GM23338 (cell line): ENCODE data around the gene CAPG. TPM values are rescaled to one million over a fixed set of nuclear protein-coding genes. Genes with fewer than 3 reads are reported as not detected.

Experiments used
- ATAC-seq: fragments of 200-7000 bp; cut with Tn5 transposase; 3 replicates; pipeline ENCODE4 v1.9.1; 2020
- DNase-seq: peaks from one replicate; pipeline ENCODE4 v3.0.0-alpha.2; 2015; ENCODE audit warnings: low spot score
- H2AFZ ChIP-seq: fragments of 200-600 bp; sonication (generic); 2 replicates; pipeline ENCODE4 v1.8.0; 2016; ENCODE audit warnings: antibody characterized with exemption, mild to moderate bottlenecking, moderate library complexity
- H3F3A ChIP-seq: fragments of 200-600 bp; sonication (generic); replicated peaks from 2 replicates; pipeline ENCODE4 v1.8.0; 2017; ENCODE audit warnings: antibody characterized with exemption, mixed run types, low read depth
- H3K27ac ChIP-seq: fragments of 200-600 bp; sonication (generic); 2 replicates; pipeline ENCODE4 v1.6.1; 2016; ENCODE audit warnings: low read depth
- H3K27me3 ChIP-seq: fragments of 200-600 bp; sonication (generic); 2 replicates; pipeline ENCODE4 v1.8.0; 2016; ENCODE audit warnings: mild to moderate bottlenecking, mixed run types, moderate library complexity; ENCODE audit not compliant: insufficient read depth
- H3K36me3 ChIP-seq: fragments of 200-600 bp; sonication (generic); 2 replicates; pipeline ENCODE4 v1.8.0; 2016; ENCODE audit warnings: mild to moderate bottlenecking; ENCODE audit not compliant: insufficient read depth
- H3K4me1 ChIP-seq: fragments of 200-600 bp; sonication (generic); 2 replicates; pipeline ENCODE4 v1.8.0; 2016; ENCODE audit warnings: mild to moderate bottlenecking, moderate library complexity; ENCODE audit not compliant: insufficient read depth
- H3K4me2 ChIP-seq: fragments of 200-600 bp; sonication (generic); 2 replicates; pipeline ENCODE4 v1.7.1; 2017; ENCODE audit warnings: mixed run types
- H3K4me3 ChIP-seq: fragments of 200-600 bp; sonication (generic); 2 replicates; pipeline ENCODE4 v1.6.1; 2016; ENCODE audit warnings: mixed run types
- H3K79me2 ChIP-seq: fragments of 200-600 bp; sonication (generic); replicated peaks from 2 replicates; pipeline ENCODE4 v1.8.0; 2017; ENCODE audit warnings: mild to moderate bottlenecking; ENCODE audit not compliant: insufficient read depth
- H3K9me2 ChIP-seq: fragments of 200-600 bp; sonication (generic); 2 replicates; pipeline ENCODE4 v1.8.0; 2017; ENCODE audit not compliant: insufficient read depth
- H4K20me1 ChIP-seq: fragments of 200-600 bp; sonication (generic); replicated peaks from 2 replicates; pipeline ENCODE4 v1.8.0; 2017; ENCODE audit warnings: mild to moderate bottlenecking; ENCODE audit not compliant: insufficient read depth
- H3K27ac Mint-ChIP-seq: 2 replicates; pipeline ENCODE4 v1.8.0; 2020; ENCODE audit warnings: inconsistent platforms, mild to moderate bottlenecking, moderate library complexity, mixed read lengths
- H3K27me3 Mint-ChIP-seq: 3 replicates; pipeline ENCODE4 v1.8.0; 2022; ENCODE audit warnings: low read depth, mild to moderate bottlenecking, moderate library complexity, mixed read lengths, inconsistent platforms; ENCODE audit not compliant: insufficient read depth, poor library complexity
- H3K36me3 Mint-ChIP-seq: 3 replicates; pipeline ENCODE4 v1.8.0; 2021; ENCODE audit warnings: low read depth, mild to moderate bottlenecking, inconsistent platforms, moderate library complexity, mixed read lengths
- H3K4me1 Mint-ChIP-seq: 3 replicates; pipeline ENCODE4 v1.8.0; 2020; ENCODE audit warnings: mild to moderate bottlenecking, inconsistent platforms, mixed read lengths
- H3K4me3 Mint-ChIP-seq: 3 replicates; pipeline ENCODE4 v1.8.0; 2021; ENCODE audit warnings: moderate library complexity, mild to moderate bottlenecking, inconsistent platforms, mixed read lengths
- H3K9me3 Mint-ChIP-seq: 3 replicates; pipeline ENCODE4 v1.8.0; 2020; ENCODE audit warnings: moderate library complexity, mild to moderate bottlenecking, inconsistent platforms, mixed read lengths
- CTCF ChIP-seq, 2 experiments: fragments of 200-600 bp in 1 of 2; sonication (generic) in 1 of 2; conservative IDR thresholded peaks; 2 replicates each; pipeline versions ENCODE4 v1.5.1 to v1.6.1; 2016 to 2017; ENCODE audit warnings: antibody characterized with exemption in 2 of 2, low read depth in 2 of 2, mild to moderate bottlenecking in 2 of 2, moderate library complexity in 1 of 2
- EZH2 ChIP-seq: fragments of 200-600 bp; sonication (generic); IDR thresholded peaks from one replicate; pipeline ENCODE4 v1.8.0; 2017; ENCODE audit warnings: antibody characterized with exemption, mild to moderate bottlenecking, low read depth; ENCODE audit not compliant: unreplicated experiment
- NANOG ChIP-seq: IDR thresholded peaks from 2 replicates; pipeline ENCODE4 v1.6.1; 2016; ENCODE audit warnings: antibody characterized with exemption, borderline replicate concordance
- POLR2AphosphoS5 ChIP-seq: IDR thresholded peaks from 2 replicates; pipeline ENCODE4 v1.6.1; 2016; ENCODE audit warnings: antibody characterized with exemption, low read depth
- STAT1 ChIP-seq: IDR thresholded peaks from one replicate; pipeline ENCODE4 v1.6.1; 2016; ENCODE audit warnings: antibody characterized with exemption; ENCODE audit not compliant: unreplicated experiment
- ZNF114 ChIP-seq: fragments of 250-450 bp; sonication (Bioruptor Pico); IDR thresholded peaks from 2 replicates; pipeline ENCODE4 v1.5.0; 2020; ENCODE audit warnings: mild to moderate bottlenecking, moderate library complexity
- polyA plus RNA-seq: library from polyadenylated mRNA; unstranded; fragments of >200 nt; fragmentation: Nextera tagmentation; extraction: Ambion mirVana; gene quantifications from 2 replicates; pipeline ENCODE4 v1.2.1, GENCODE V29; 2016
- total RNA-seq: library from RNA; depleted of rRNA; stranded (reverse); fragments of >200 nt; shearing (Covaris generic); gene quantifications from 2 replicates; pipeline ENCODE4 v1.2.3, GENCODE V29; 2014
- TF ChIP-seq, protein P1 (sequence below): IDR thresholded peaks from one replicate; pipeline ENCODE4 v1.6.1; 2018; ENCODE audit warnings: antibody characterized with exemption; ENCODE audit not compliant: unreplicated experiment
- TF ChIP-seq, protein P2 (sequence below): fragments of 250-450 bp; sonication (Bioruptor Pico); IDR thresholded peaks from 2 replicates; pipeline ENCODE4 v1.5.0; 2020; ENCODE audit warnings: mild to moderate bottlenecking, moderate library complexity

Gene CAPG
- total and polyA plus RNA-seq, 2 experiments from 2014 or later: 88.7 to 104 TPM

DNA sequence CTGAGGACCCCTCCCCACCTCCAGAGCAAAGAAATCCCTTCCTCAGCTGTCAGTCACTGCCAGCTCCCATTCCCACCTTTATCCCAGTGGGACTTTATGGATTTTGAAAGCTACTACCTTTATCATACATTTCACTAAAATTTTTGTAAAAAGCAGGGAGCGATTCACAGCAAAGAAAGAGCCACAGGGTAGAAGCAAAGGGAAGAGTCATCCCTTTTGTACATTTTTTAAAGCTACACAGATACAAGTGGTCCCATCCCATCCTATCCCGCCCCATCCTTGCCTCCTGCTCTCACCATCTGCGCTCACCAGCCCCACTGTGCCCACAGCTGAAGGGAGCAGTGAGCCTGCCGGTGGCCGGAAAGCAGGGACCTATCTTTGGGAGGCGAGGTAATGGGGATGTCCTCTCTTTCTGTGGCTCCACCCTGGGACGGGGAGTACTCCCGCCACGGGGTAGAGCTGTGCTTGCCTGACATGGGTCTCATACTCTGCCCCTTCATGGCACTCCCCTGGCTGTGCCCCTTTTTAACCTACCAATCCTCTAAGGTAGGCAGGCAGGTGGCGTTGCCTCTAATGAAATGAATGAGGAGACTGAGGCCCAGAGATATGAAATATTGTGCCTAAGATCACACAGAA, 21.5 kb upstream of the CAPG start:
- Mint-ChIP-seq H3K36me3 (no peaks in the 10 kb centered on the region; the same call in 2 of the 3 replicates), H3K27ac (no peak overlapping the region; the same call in 1 of the 2 replicates), H3K4me3 (peak overlapping the region; percentile 66), H3K27me3 (peaks cover 28% of the 10 kb centered on the region), H3K4me1 (peaks cover 61% of the 10 kb centered on the region), H3K9me3 (no peaks in the 10 kb centered on the region; the same call in 2 of the 3 replicates)
- DNase-seq (no peak), ATAC-seq (peak; percentile 5)
- H3K79me2 ChIP-seq: no peaks in the 10 kb centered on the region
- H3K9me2 ChIP-seq: no peaks in the 10 kb centered on the region
- no peaks in the 10 kb centered on the region for H3K36me3 ChIP-seq
- peak overlapping the region; percentile 83 for H2AFZ ChIP-seq
- TF ChIP-seq, protein P1, sequence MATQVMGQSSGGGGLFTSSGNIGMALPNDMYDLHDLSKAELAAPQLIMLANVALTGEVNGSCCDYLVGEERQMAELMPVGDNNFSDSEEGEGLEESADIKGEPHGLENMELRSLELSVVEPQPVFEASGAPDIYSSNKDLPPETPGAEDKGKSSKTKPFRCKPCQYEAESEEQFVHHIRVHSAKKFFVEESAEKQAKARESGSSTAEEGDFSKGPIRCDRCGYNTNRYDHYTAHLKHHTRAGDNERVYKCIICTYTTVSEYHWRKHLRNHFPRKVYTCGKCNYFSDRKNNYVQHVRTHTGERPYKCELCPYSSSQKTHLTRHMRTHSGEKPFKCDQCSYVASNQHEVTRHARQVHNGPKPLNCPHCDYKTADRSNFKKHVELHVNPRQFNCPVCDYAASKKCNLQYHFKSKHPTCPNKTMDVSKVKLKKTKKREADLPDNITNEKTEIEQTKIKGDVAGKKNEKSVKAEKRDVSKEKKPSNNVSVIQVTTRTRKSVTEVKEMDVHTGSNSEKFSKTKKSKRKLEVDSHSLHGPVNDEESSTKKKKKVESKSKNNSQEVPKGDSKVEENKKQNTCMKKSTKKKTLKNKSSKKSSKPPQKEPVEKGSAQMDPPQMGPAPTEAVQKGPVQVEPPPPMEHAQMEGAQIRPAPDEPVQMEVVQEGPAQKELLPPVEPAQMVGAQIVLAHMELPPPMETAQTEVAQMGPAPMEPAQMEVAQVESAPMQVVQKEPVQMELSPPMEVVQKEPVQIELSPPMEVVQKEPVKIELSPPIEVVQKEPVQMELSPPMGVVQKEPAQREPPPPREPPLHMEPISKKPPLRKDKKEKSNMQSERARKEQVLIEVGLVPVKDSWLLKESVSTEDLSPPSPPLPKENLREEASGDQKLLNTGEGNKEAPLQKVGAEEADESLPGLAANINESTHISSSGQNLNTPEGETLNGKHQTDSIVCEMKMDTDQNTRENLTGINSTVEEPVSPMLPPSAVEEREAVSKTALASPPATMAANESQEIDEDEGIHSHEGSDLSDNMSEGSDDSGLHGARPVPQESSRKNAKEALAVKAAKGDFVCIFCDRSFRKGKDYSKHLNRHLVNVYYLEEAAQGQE: no peak
- TF ChIP-seq, protein P2, sequence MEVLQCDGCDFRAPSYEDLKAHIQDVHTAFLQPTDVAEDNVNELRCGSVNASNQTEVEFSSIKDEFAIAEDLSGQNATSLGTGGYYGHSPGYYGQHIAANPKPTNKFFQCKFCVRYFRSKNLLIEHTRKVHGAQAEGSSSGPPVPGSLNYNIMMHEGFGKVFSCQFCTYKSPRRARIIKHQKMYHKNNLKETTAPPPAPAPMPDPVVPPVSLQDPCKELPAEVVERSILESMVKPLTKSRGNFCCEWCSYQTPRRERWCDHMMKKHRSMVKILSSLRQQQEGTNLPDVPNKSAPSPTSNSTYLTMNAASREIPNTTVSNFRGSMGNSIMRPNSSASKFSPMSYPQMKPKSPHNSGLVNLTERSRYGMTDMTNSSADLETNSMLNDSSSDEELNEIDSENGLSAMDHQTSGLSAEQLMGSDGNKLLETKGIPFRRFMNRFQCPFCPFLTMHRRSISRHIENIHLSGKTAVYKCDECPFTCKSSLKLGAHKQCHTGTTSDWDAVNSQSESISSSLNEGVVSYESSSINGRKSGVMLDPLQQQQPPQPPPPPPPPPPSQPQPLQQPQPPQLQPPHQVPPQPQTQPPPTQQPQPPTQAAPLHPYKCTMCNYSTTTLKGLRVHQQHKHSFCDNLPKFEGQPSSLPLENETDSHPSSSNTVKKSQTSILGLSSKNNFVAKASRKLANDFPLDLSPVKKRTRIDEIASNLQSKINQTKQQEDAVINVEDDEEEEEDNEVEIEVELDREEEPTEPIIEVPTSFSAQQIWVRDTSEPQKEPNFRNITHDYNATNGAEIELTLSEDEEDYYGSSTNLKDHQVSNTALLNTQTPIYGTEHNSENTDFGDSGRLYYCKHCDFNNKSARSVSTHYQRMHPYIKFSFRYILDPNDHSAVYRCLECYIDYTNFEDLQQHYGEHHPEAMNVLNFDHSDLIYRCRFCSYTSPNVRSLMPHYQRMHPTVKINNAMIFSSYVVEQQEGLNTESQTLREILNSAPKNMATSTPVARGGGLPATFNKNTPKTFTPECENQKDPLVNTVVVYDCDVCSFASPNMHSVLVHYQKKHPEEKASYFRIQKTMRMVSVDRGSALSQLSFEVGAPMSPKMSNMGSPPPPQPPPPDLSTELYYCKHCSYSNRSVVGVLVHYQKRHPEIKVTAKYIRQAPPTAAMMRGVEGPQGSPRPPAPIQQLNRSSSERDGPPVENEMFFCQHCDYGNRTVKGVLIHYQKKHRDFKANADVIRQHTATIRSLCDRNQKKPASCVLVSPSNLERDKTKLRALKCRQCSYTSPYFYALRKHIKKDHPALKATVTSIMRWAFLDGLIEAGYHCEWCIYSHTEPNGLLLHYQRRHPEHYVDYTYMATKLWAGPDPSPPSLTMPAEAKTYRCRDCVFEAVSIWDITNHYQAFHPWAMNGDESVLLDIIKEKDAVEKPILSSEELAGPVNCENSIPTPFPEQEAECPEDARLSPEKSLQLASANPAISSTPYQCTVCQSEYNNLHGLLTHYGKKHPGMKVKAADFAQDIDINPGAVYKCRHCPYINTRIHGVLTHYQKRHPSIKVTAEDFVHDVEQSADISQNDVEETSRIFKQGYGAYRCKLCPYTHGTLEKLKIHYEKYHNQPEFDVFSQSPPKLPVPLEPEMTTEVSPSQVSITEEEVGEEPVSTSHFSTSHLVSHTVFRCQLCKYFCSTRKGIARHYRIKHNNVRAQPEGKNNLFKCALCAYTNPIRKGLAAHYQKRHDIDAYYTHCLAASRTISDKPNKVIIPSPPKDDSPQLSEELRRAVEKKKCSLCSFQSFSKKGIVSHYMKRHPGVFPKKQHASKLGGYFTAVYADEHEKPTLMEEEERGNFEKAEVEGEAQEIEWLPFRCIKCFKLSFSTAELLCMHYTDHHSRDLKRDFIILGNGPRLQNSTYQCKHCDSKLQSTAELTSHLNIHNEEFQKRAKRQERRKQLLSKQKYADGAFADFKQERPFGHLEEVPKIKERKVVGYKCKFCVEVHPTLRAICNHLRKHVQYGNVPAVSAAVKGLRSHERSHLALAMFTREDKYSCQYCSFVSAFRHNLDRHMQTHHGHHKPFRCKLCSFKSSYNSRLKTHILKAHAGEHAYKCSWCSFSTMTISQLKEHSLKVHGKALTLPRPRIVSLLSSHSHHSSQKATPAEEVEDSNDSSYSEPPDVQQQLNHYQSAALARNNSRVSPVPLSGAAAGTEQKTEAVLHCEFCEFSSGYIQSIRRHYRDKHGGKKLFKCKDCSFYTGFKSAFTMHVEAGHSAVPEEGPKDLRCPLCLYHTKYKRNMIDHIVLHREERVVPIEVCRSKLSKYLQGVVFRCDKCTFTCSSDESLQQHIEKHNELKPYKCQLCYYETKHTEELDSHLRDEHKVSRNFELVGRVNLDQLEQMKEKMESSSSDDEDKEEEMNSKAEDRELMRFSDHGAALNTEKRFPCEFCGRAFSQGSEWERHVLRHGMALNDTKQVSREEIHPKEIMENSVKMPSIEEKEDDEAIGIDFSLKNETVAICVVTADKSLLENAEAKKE (CRISPR knock-in tag): no peak
- TF ChIP-seq ZNF114 (no peak), EZH2 (peak; percentile 12), STAT1 (no peak), POLR2AphosphoS5 (no peak), CTCF (conservative IDR thresholded peaks at IDR 0.05; ENCODE audit: low read depth in 2 of 2) (no peak), NANOG (no peak)
- no peaks in the 10 kb centered on the region for H3K27me3 ChIP-seq
- H3K4me2 ChIP-seq: peak overlapping the region; percentile 82
- peak overlapping the region; percentile 81; the same call in 1 of the 2 replicates for H3K27ac ChIP-seq
- peaks cover 14% of the 10 kb centered on the region for H3F3A ChIP-seq
- H3K4me3 ChIP-seq: peak overlapping the region; percentile 49
- no peaks in the 10 kb centered on the region for H4K20me1 ChIP-seq
- peaks cover 61% of the 10 kb centered on the region for H3K4me1 ChIP-seq
